ENCODE data around the gene NAA40.
"Not testable (repeated sequence)": the region's sequence is repeated elsewhere in the genome, so short reads cannot be mapped to it uniquely, and the experiment has no call there.

The NAA40 gene

DNA sequence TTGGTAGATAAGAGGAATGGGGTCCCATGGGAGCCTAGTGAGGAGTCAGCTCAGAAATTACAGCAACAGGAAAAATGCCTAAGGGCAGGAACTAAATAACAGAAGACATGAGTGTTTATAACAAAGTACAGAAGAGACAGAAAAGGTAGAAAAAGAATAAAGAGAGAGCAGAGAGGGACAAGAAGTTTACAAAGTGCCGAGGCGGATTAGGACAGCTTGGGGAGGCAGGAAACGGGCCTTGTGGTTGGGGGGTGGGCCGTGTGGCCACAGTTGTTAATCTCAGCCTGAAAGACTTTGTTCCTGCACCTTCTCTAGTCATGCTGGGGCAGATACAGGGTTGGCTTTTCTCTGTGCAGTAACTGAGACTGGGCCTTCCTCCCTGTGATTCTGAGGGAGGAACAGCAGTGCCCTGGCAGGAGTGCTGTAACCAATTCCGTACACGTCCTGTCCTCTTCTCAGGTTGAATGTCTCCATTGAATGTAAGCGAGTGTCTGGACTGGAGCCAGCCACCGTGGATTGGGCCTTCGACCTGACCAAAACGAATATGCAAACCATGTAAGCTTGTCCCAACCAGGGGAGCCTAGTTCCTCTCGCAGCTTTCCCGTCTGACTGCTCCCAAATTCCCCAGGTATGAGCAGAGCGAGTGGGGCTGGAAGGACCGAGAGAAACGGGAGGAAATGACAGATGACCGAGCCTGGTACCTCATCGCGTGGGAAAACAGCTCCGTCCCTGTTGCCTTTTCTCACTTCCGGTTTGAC, 13.2 kb downstream of the NAA40 start:
- Histone ChIP-seq H3K4me1 (ENCODE audit: control insufficient read depth, insufficient read depth, low read length) (no peaks in the 10 kb centered on the region), H3K36me3 (ENCODE audit: control insufficient read depth, insufficient read depth, low read length) (peaks cover 43% of the 10 kb centered on the region), H3K9me3 (ENCODE audit: control insufficient read depth, insufficient read depth, low read length) (no peaks in the 10 kb centered on the region), H3K27me3 (ENCODE audit: control insufficient read depth, insufficient read depth, low read length) (no peaks in the 10 kb centered on the region), H3K4me3 (ENCODE audit: low read depth, low read length) (no peak overlapping the region), H3K9ac (ENCODE audit: low read depth, low read length) (no peak overlapping the region)

DNA sequence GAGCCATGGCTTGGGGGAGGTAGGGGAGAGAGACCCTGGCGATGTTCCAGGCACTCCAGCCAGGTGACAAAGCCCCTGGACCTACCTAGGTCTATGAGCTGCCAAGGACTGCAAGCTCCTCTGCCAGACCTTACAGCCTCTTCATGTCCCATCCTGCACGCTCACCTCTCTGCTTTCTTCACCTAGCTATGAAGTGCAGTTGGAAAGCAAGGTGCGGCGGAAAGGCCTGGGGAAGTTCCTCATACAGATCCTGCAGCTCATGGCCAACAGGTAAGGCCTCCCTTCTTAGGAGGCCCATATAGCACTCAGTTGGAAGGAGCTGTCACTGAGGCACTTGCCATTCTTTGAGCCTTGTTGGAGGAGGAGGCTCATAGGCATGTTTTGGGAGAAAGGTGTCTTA, 13.8 kb downstream of the NAA40 start:
- Histone ChIP-seq H3K4me3 (ENCODE audit: low read depth, low read length) (no peak overlapping the region), H3K36me3 (ENCODE audit: control insufficient read depth, insufficient read depth, low read length) (peaks cover 46% of the 10 kb centered on the region), H3K9ac (ENCODE audit: low read depth, low read length) (no peak overlapping the region), H3K9me3 (ENCODE audit: control insufficient read depth, insufficient read depth, low read length) (no peaks in the 10 kb centered on the region), H3K27me3 (ENCODE audit: control insufficient read depth, insufficient read depth, low read length) (no peaks in the 10 kb centered on the region), H3K4me1 (ENCODE audit: control insufficient read depth, insufficient read depth, low read length) (no peaks in the 10 kb centered on the region)

DNA sequence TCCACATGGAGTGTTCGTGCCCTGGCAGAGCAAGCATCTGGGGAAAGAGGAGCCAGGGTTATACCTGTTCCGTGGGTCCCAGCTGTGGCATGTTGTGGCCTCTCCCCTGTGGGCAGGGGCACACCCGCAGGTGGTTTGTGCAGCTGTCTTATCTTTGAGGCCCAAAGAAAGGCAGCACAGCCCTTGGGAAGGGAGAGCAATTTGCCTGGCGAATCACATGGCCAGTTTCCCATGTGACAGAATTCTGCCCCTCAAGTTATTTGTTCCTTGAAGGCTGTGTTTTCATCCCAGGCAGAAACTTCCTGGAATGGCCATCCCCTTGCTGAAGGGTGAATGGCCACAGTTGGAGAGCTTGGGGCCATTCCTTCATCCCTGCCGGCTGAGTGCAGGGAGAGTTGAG, 19.2 kb downstream of the NAA40 start:
- Histone ChIP-seq H3K9ac (ENCODE audit: low read depth, low read length) (no peak overlapping the region), H3K36me3 (ENCODE audit: control insufficient read depth, insufficient read depth, low read length) (peaks cover 38% of the 10 kb centered on the region)

GRCh38 chr11:63961608-63962412, 23.0 kb downstream of the NAA40 start:
- no peaks in the 10 kb centered on the region for H3K4me1 ChIP-seq (ENCODE audit: control insufficient read depth, insufficient read depth, low read length)
- no peak overlapping the region for H3K9ac ChIP-seq (ENCODE audit: low read depth, low read length)

More for the DNA sequence above, 19.2 kb downstream of the NAA40 start:
- no peak overlapping the region for H3K4me3 ChIP-seq (ENCODE audit: low read depth, low read length)
- H3K4me1 ChIP-seq (ENCODE audit: control insufficient read depth, insufficient read depth, low read length): no peaks in the 10 kb centered on the region
- H3K27me3 ChIP-seq (ENCODE audit: control insufficient read depth, insufficient read depth, low read length): no peaks in the 10 kb centered on the region
- no peaks in the 10 kb centered on the region for H3K9me3 ChIP-seq (ENCODE audit: control insufficient read depth, insufficient read depth, low read length)

GRCh38 chr11:63963895-63964294, 25.1 kb downstream of the NAA40 start:
- H3K4me1 ChIP-seq (ENCODE audit: control insufficient read depth, insufficient read depth, low read length); H3K9me3 ChIP-seq (ENCODE audit: control insufficient read depth, insufficient read depth, low read length); H3K4me3 ChIP-seq (ENCODE audit: low read depth, low read length); H3K27me3 ChIP-seq (ENCODE audit: control insufficient read depth, insufficient read depth, low read length); H3K9ac ChIP-seq (ENCODE audit: low read depth, low read length); H3K36me3 ChIP-seq (ENCODE audit: control insufficient read depth, insufficient read depth, low read length): not testable (repeated sequence)

More at GRCh38 chr11:63961608-63962412, 23.0 kb downstream of the NAA40 start:
- Histone ChIP-seq H3K4me3 (ENCODE audit: low read depth, low read length) (no peak overlapping the region), H3K27me3 (ENCODE audit: control insufficient read depth, insufficient read depth, low read length) (peaks cover 9% of the 10 kb centered on the region), H3K36me3 (ENCODE audit: control insufficient read depth, insufficient read depth, low read length) (peaks cover 6% of the 10 kb centered on the region), H3K9me3 (ENCODE audit: control insufficient read depth, insufficient read depth, low read length) (no peaks in the 10 kb centered on the region)

- H3K4me3 ChIP-seq (ENCODE audit: low read depth, low read length): no peak overlapping the region
- no peaks in the 10 kb centered on the region for H3K36me3 ChIP-seq (ENCODE audit: control insufficient read depth, insufficient read depth, low read length)
- H3K27me3 ChIP-seq (ENCODE audit: control insufficient read depth, insufficient read depth, low read length): peaks cover 26% of the 10 kb centered on the region
- no peaks in the 10 kb centered on the region for H3K4me1 ChIP-seq (ENCODE audit: control insufficient read depth, insufficient read depth, low read length)
- H3K9ac ChIP-seq (ENCODE audit: low read depth, low read length): no peak overlapping the region
- no peaks in the 10 kb centered on the region for H3K9me3 ChIP-seq (ENCODE audit: control insufficient read depth, insufficient read depth, low read length)
These were observed 27.6 kb downstream of the NAA40 start for GRCh38 chr11:63966444-63966843.

- H3K4me3 ChIP-seq (ENCODE audit: low read depth, low read length): no peak overlapping the region
- no peaks in the 10 kb centered on the region for H3K9me3 ChIP-seq (ENCODE audit: control insufficient read depth, insufficient read depth, low read length)
- H3K36me3 ChIP-seq (ENCODE audit: control insufficient read depth, insufficient read depth, low read length): no peaks in the 10 kb centered on the region
- H3K9ac ChIP-seq (ENCODE audit: low read depth, low read length): no peak overlapping the region
- no peaks in the 10 kb centered on the region for H3K4me1 ChIP-seq (ENCODE audit: control insufficient read depth, insufficient read depth, low read length)
- peaks cover 30% of the 10 kb centered on the region for H3K27me3 ChIP-seq (ENCODE audit: control insufficient read depth, insufficient read depth, low read length)
These were observed 30.7 kb downstream of the NAA40 start for GRCh38 chr11:63969461-63969860.

- Histone ChIP-seq H3K27me3 (ENCODE audit: control insufficient read depth, insufficient read depth, low read length) (peaks cover 23% of the 10 kb centered on the region), H3K4me1 (ENCODE audit: control insufficient read depth, insufficient read depth, low read length) (no peaks in the 10 kb centered on the region), H3K9me3 (ENCODE audit: control insufficient read depth, insufficient read depth, low read length) (no peaks in the 10 kb centered on the region), H3K36me3 (ENCODE audit: control insufficient read depth, insufficient read depth, low read length) (no peaks in the 10 kb centered on the region), H3K9ac (ENCODE audit: low read depth, low read length) (no peak overlapping the region), H3K4me3 (ENCODE audit: low read depth, low read length) (no peak overlapping the region)
These were observed 32.1 kb downstream of the NAA40 start for GRCh38 chr11:63970902-63971301.

GRCh38 chr11:63973912-63974258, 35.1 kb downstream of the NAA40 start:
- not testable (repeated sequence) for H3K4me3 ChIP-seq (ENCODE audit: low read depth, low read length); H3K36me3 ChIP-seq (ENCODE audit: control insufficient read depth, insufficient read depth, low read length); H3K9ac ChIP-seq (ENCODE audit: low read depth, low read length); H3K4me1 ChIP-seq (ENCODE audit: control insufficient read depth, insufficient read depth, low read length); H3K9me3 ChIP-seq (ENCODE audit: control insufficient read depth, insufficient read depth, low read length)
- H3K27me3 ChIP-seq (ENCODE audit: control insufficient read depth, insufficient read depth, low read length): peaks cover 20% of the 10 kb centered on the region

GRCh38 chr11:63974259-63975143, 35.7 kb downstream of the NAA40 start, which contains the start of gene COX8A:
Gene COX8A, plus strand, starts transcription at chr11:63974620. Its CDS starts 61 bp downstream, at chr11:63974681.
- Histone ChIP-seq H3K9ac (ENCODE audit: low read depth, low read length) (peak within 1 kb of the TSS; percentile 89), H3K9me3 (ENCODE audit: control insufficient read depth, insufficient read depth, low read length) (no peaks in the 10 kb centered on the region), H3K27me3 (ENCODE audit: control insufficient read depth, insufficient read depth, low read length) (peaks cover 15% of the 10 kb centered on the region), H3K36me3 (ENCODE audit: control insufficient read depth, insufficient read depth, low read length) (peaks cover 6% of the 10 kb centered on the region), H3K4me1 (ENCODE audit: control insufficient read depth, insufficient read depth, low read length) (no peaks in the 10 kb centered on the region), H3K4me3 (ENCODE audit: low read depth, low read length) (peak within 1 kb of the TSS; percentile 97)

GRCh38 chr11:63978551-63979239, 39.9 kb downstream of the NAA40 start:
- H3K4me1 ChIP-seq (ENCODE audit: control insufficient read depth, insufficient read depth, low read length): no peaks in the 10 kb centered on the region
- H3K4me3 ChIP-seq (ENCODE audit: low read depth, low read length): no peak overlapping the region
- H3K36me3 ChIP-seq (ENCODE audit: control insufficient read depth, insufficient read depth, low read length): peaks cover 6% of the 10 kb centered on the region
- no peaks in the 10 kb centered on the region for H3K9me3 ChIP-seq (ENCODE audit: control insufficient read depth, insufficient read depth, low read length)
- H3K9ac ChIP-seq (ENCODE audit: low read depth, low read length): peak overlapping the region; percentile 32
- H3K27me3 ChIP-seq (ENCODE audit: control insufficient read depth, insufficient read depth, low read length): no peaks in the 10 kb centered on the region

Measured in iPS-15b (cell line).